IMR-90 (cell line): ENCODE measurements around the gene TREH. TPM values are rescaled to one million over a fixed set of nuclear protein-coding genes. Genes with fewer than 3 reads are reported as not detected.
A peak's percentile ranks its signal among the peaks of the same experiment; 100 is the strongest.

Source experiments
- ATAC-seq: fragments of 200-7000 bp; cut with Tn5 transposase; 2 replicates; pipeline ENCODE4 v1.9.1; 2020; ENCODE audit warnings: low read depth, mild to moderate bottlenecking, moderate library complexity
- BruUV-seq: library from RNA; stranded (reverse); fragments of 400-500 nt; replicated peaks from 2 replicates; lab custom pipeline; 2021; lab: Mats Ljungman, UMichigan
- CTCF ChIA-PET: fragments of 300-600 bp; formaldehyde crosslinking; extraction: SDS; loops from one replicate; lab custom pipeline; 2021; ENCODE audit warnings: antibody characterized with exemption; lab: Yijun Ruan, JAX
- POLR2A ChIA-PET: fragments of 300-600 bp; sonication (Branson Sonifier 250); formaldehyde crosslinking; loops from one replicate; lab custom pipeline; 2022; ENCODE audit warnings: antibody characterized with exemption; ENCODE audit not compliant: unreplicated experiment; lab: Charles Lee
- DNase-seq: peaks from one replicate; pipeline ENCODE4 v3.0.0; 2013
- H2AFZ ChIP-seq: replicated peaks from 2 replicates; pipeline ENCODE3; 2013; ENCODE audit warnings: low read length, mild to moderate bottlenecking; ENCODE audit not compliant: poor library complexity
- H2AK5ac ChIP-seq: 2 replicates; pipeline ENCODE4 v1.6.1; 2013; ENCODE audit warnings: low read depth, low read length, inconsistent platforms
- H2AK9ac ChIP-seq: replicated peaks from 2 replicates; pipeline ENCODE3; 2013; ENCODE audit warnings: mild to moderate bottlenecking, low read depth, low read length, moderate library complexity; ENCODE audit not compliant: poor library complexity
- H2BK120ac ChIP-seq: 2 replicates; pipeline ENCODE4 v1.6.1; 2013; ENCODE audit warnings: low read depth, low read length, inconsistent platforms
- H2BK15ac ChIP-seq: 3 replicates; pipeline ENCODE4 v1.6.1; 2013; ENCODE audit warnings: low read depth, low read length, inconsistent platforms
- H2BK20ac ChIP-seq: 2 replicates; pipeline ENCODE4 v1.6.1; 2013; ENCODE audit warnings: low read depth, mild to moderate bottlenecking, inconsistent platforms, low read length, moderate library complexity
- H2BK5ac ChIP-seq: 2 replicates; pipeline ENCODE4 v1.6.1; 2013; ENCODE audit warnings: mild to moderate bottlenecking, low read depth, low read length, inconsistent platforms; ENCODE audit not compliant: poor library complexity, severe bottlenecking
- H3K14ac ChIP-seq: replicated peaks from 2 replicates; pipeline ENCODE4 v1.6.1; 2013; ENCODE audit warnings: low read depth, low read length, inconsistent platforms
- H3K18ac ChIP-seq: 2 replicates; pipeline ENCODE4 v1.6.1; 2013; ENCODE audit warnings: low read depth, low read length, control low read depth
- H3K23ac ChIP-seq: 2 replicates; pipeline ENCODE4 v1.6.1; 2013; ENCODE audit warnings: low read depth, low read length, inconsistent platforms
- H3K27ac ChIP-seq: 2 replicates; pipeline ENCODE4 v1.5.1; 2013; ENCODE audit warnings: mild to moderate bottlenecking, control low read depth, low read length; ENCODE audit not compliant: insufficient read depth
- H3K27me3 ChIP-seq: 2 replicates; pipeline ENCODE4 v1.6.1; 2013; ENCODE audit warnings: low read length; ENCODE audit not compliant: control insufficient read depth, insufficient read depth
- H3K36me3 ChIP-seq: 2 replicates; pipeline ENCODE4 v1.6.1; 2013; ENCODE audit warnings: low read length, mixed read lengths; ENCODE audit not compliant: control insufficient read depth, insufficient read depth
- H3K4ac ChIP-seq: 2 replicates; pipeline ENCODE4 v1.6.1; 2013; ENCODE audit warnings: low read depth, low read length, inconsistent platforms
- H3K4me1 ChIP-seq: 2 replicates; pipeline ENCODE4 v1.6.1; 2013; ENCODE audit warnings: low read length, mixed read lengths; ENCODE audit not compliant: control insufficient read depth, insufficient read depth
- H3K4me2 ChIP-seq: 2 replicates; pipeline ENCODE4 v1.6.1; 2013; ENCODE audit warnings: low read depth, mild to moderate bottlenecking, control low read depth, low read length, moderate library complexity
- H3K4me3 ChIP-seq: 2 replicates; pipeline ENCODE4 v1.5.1; 2013; ENCODE audit warnings: low read depth, mild to moderate bottlenecking, control low read depth, low read length, moderate library complexity; ENCODE audit not compliant: insufficient read depth
- H3K56ac ChIP-seq: 2 replicates; pipeline ENCODE4 v1.6.1; 2013; ENCODE audit warnings: low read length, inconsistent platforms; ENCODE audit not compliant: insufficient read depth; ENCODE audit errors: extremely low read depth
- H3K79me1 ChIP-seq, 2 experiments: 2 replicates each; pipeline ENCODE4 v1.6.1; 2013; ENCODE audit warnings: low read length in 2 of 2, inconsistent platforms in 1 of 2, low read depth in 1 of 2
- H3K9ac ChIP-seq: 2 replicates; pipeline ENCODE4 v1.6.1; 2013; ENCODE audit warnings: low read depth, low read length, control low read depth
- H3K9me1 ChIP-seq: 2 replicates; pipeline ENCODE4 v1.6.1; 2013; ENCODE audit warnings: low read length, inconsistent platforms; ENCODE audit not compliant: insufficient read depth
- H3K9me3 ChIP-seq: 2 replicates; pipeline ENCODE4 v1.6.1; 2013; ENCODE audit warnings: low read length; ENCODE audit not compliant: control insufficient read depth, insufficient read depth
- H4K20me1 ChIP-seq: 2 replicates; pipeline ENCODE4 v1.6.1; 2013; ENCODE audit warnings: low read length, inconsistent platforms; ENCODE audit not compliant: insufficient read depth
- H4K5ac ChIP-seq: 2 replicates; pipeline ENCODE4 v1.6.1; 2013; ENCODE audit warnings: mild to moderate bottlenecking, low read depth, low read length, control low read depth
- H4K8ac ChIP-seq, 2 experiments: 2 replicates each; pipeline ENCODE4 v1.6.1; 2013; ENCODE audit warnings: low read depth in 2 of 2, low read length in 2 of 2, control low read depth in 1 of 2, inconsistent platforms in 1 of 2
- H4K91ac ChIP-seq: 2 replicates; pipeline ENCODE4 v1.6.1; 2013; ENCODE audit warnings: low read depth, low read length, inconsistent platforms; ENCODE audit not compliant: insufficient read depth
- MAZ ChIP-seq: IDR thresholded peaks from 2 replicates; pipeline ENCODE4 v1.6.1; 2012; ENCODE audit warnings: low read depth, mild to moderate bottlenecking, low read length, improper control_type of control experiment, moderate library complexity, borderline replicate concordance
- POLR2A ChIP-seq: IDR thresholded peaks from 2 replicates; pipeline ENCODE4 v1.6.1; 2012; ENCODE audit warnings: mild to moderate bottlenecking, low read depth, low read length
- USF2 ChIP-seq: fragments of 150-350 bp; IDR thresholded peaks from 2 replicates; pipeline ENCODE4 v1.6.1; 2017; ENCODE audit warnings: mild to moderate bottlenecking, antibody characterized with exemption, low read length, low read depth
- whole genome bisulfite sequencing, 2 experiments: methylation state at CpG; one replicate each; pipeline versions ENCODE4 v1.1.5 to v1.1.7; 2013; ENCODE audit warnings: missing lambda C conversion rate in 2 of 2; ENCODE audit not compliant: insufficient read length in 1 of 2; ENCODE audit errors: extremely low coverage in 2 of 2; 5-methylcytosine and 5-hydroxymethylcytosine counted together
- dilution Hi-C: fragments of 300-500 bp; cut with HindIII; formaldehyde crosslinking; loops from one replicate; pipeline ENCODE4 v1.14.3; 2018; ENCODE audit warnings: low sequenced_read_pairs; ENCODE audit not compliant: unreplicated experiment
- in situ Hi-C: fragments of 300-500 bp; cut with MboI; formaldehyde crosslinking; loops from 3 replicates; pipeline ENCODE4 v1.14.3; 2019; ENCODE audit warnings: low sequenced_read_pairs, inconsistent platforms, mixed read lengths
- intact Hi-C: fragments of 100-400 bp; cut with micrococcal nuclease; formaldehyde crosslinking; loops from 2 replicates; pipeline ENCODE4 v1.10.0; 2022
- polyA plus RNA-seq, 3 experiments: library from polyadenylated mRNA; depleted of rRNA; stranded (reverse); fragments of >200 nt; gene quantifications; 2 replicates each; pipeline ENCODE4 v1.2.3, GENCODE V29; 2012; ENCODE audit warnings: low replicate concordance in 1 of 3
- total RNA-seq: library from RNA; depleted of rRNA; stranded (reverse); fragments of >200 nt; gene quantifications from 2 replicates; pipeline ENCODE4 v1.2.3, GENCODE V29; 2012
- TF ChIP-seq, protein P1 (sequence below): conservative IDR thresholded peaks from 2 replicates; pipeline ENCODE4 v1.5.1; 2012; ENCODE audit warnings: mild to moderate bottlenecking, low read depth, low read length, improper control_type of control experiment

Gene TREH
- total and polyA plus RNA-seq, 2 of the 4 experiments (the other 2 are of a cell fraction) = not detected

GRCh38 chr11:118659314-118659952, 20.0 kb downstream of the TREH start (continued):
- TF ChIP-seq MAZ (peak; percentile 83; the same call in 1 of the 2 replicates), POLR2A (peak; percentile 41)

- BruUV-seq = no TSS peak
- Histone ChIP-seq H4K91ac (no peak overlapping the region), H3K4ac (peak overlapping the region; percentile 27), H2BK15ac (no peak overlapping the region), H3K23ac (no peak overlapping the region), H3K27me3 (no peaks in the 10 kb centered on the region), H4K5ac (no peak overlapping the region), H2AK5ac (peak overlapping the region; percentile 45; the same call in 1 of the 2 replicates), H3K14ac (no peak overlapping the region), H2AFZ (peak overlapping the region; percentile 83), H3K36me3 (peaks cover 36% of the 10 kb centered on the region), H3K79me1 (peaks cover under 1 to 8% of the 10 kb centered on the region in 2 experiments; a peak in 2 of 4 replicates), H3K4me3 (no peak overlapping the region), H2BK120ac (no peak overlapping the region), H3K27ac (no peak overlapping the region), H4K20me1 (peaks cover 38% of the 10 kb centered on the region), H3K9me3 (no peaks in the 10 kb centered on the region), H2BK5ac (no peak overlapping the region), H4K8ac (peak overlapping the region in 1 of 2 experiments; percentile 30; a peak in 1 of 4 replicates), H3K56ac (no peak overlapping the region), H3K4me1 (no peaks in the 10 kb centered on the region), H3K18ac (no peak overlapping the region), H2BK20ac (no peak overlapping the region), H2AK9ac (peak overlapping the region; percentile 4), H3K9me1 (peaks cover 6% of the 10 kb centered on the region; the same call in 1 of the 2 replicates), H3K9ac (no peak overlapping the region), H3K4me2 (no peak overlapping the region)
- dilution Hi-C loops = no loop called here
- no peak for DNase-seq
- no peak for TF ChIP-seq USF2
- TF ChIP-seq, protein P1, sequence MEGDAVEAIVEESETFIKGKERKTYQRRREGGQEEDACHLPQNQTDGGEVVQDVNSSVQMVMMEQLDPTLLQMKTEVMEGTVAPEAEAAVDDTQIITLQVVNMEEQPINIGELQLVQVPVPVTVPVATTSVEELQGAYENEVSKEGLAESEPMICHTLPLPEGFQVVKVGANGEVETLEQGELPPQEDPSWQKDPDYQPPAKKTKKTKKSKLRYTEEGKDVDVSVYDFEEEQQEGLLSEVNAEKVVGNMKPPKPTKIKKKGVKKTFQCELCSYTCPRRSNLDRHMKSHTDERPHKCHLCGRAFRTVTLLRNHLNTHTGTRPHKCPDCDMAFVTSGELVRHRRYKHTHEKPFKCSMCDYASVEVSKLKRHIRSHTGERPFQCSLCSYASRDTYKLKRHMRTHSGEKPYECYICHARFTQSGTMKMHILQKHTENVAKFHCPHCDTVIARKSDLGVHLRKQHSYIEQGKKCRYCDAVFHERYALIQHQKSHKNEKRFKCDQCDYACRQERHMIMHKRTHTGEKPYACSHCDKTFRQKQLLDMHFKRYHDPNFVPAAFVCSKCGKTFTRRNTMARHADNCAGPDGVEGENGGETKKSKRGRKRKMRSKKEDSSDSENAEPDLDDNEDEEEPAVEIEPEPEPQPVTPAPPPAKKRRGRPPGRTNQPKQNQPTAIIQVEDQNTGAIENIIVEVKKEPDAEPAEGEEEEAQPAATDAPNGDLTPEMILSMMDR = 0 out of 2 replicates have a peak, but pooled peaks have one; percentile 11
- in situ Hi-C loops = no loop called here
- WGBS, 2 experiments = 10% methylated on average over 2 of the region's 16 CpGs; no CpG with 5 or more reads in 1 of the 2 experiments
- ChIA-PET CTCF (interaction anchor here (0.6 to 1.6 kb wide), 4 partner anchors 10 to 57 kb away, joined by 3 to 5 read pairs (median 4); no protein-coding TSS in a partner anchor), POLR2A (interaction anchor here (0.5 kb wide), 1 partner anchor 51 kb away, joined by 3 read pairs; the partner anchor contains the start of gene PHLDB1)
- ATAC-seq = peak; percentile 13
- intact Hi-C loops = loop anchor here (1.0 to 5.0 kb wide), 3 partner anchors 51 to 270 kb away; partner anchors contain the start of gene PHLDB1
These were observed 20.8 kb downstream of the TREH start for GRCh38 chr11:118658429-118659313.
